Stimulated activated memory B cell treated with anti-CD40 and anti-IgM and Interleukin-4, amounts not matched to agents 10 μg/mL and 1 μg/mL and 100 μg/mL, for 72 hours (primary cell): ENCODE data around the gene NEK2.

Experiments used
- ATAC-seq: fragments of 150-1000 bp; cut with Tn5 transposase; 2 replicates; pipeline ENCODE4 v1.10.0; 2021
- H3K27ac Mint-ChIP-seq: one replicate; pipeline ENCODE4 v1.8.0; 2022; ENCODE audit warnings: mild to moderate bottlenecking, mixed read lengths
- H3K27me3 Mint-ChIP-seq: one replicate; pipeline ENCODE4 v1.8.0; 2022; ENCODE audit warnings: mixed read lengths
- H3K36me3 Mint-ChIP-seq: one replicate; pipeline ENCODE4 v1.8.0; 2022; ENCODE audit warnings: mixed read lengths
- H3K4me1 Mint-ChIP-seq: one replicate; pipeline ENCODE4 v1.8.0; 2022; ENCODE audit warnings: mixed read lengths
- H3K4me3 Mint-ChIP-seq: one replicate; pipeline ENCODE4 v1.8.0; 2022; ENCODE audit warnings: mild to moderate bottlenecking, moderate library complexity, mixed read lengths
- H3K9me3 Mint-ChIP-seq: one replicate; pipeline ENCODE4 v1.8.0; 2022; ENCODE audit warnings: mixed read lengths

Gene NEK2

GRCh38 chr1:211619033-211619996 lies 56.1 kb downstream of the NEK2 start:
- Mint-ChIP-seq H3K27me3 (peaks cover 16% of the 10 kb centered on the region), H3K9me3 (no peaks in the 10 kb centered on the region), H3K27ac (no peak overlapping the region), H3K36me3 (no peaks in the 10 kb centered on the region), H3K4me1 (no peaks in the 10 kb centered on the region), H3K4me3 (no peak overlapping the region)
- ATAC-seq, result no peak

GRCh38 chr1:211616965-211617297 lies 58.5 kb downstream of the NEK2 start:
- Mint-ChIP-seq H3K27me3 (no peaks in the 10 kb centered on the region), H3K9me3 (no peaks in the 10 kb centered on the region), H3K27ac (no peak overlapping the region), H3K36me3 (no peaks in the 10 kb centered on the region), H3K4me1 (no peaks in the 10 kb centered on the region), H3K4me3 (no peak overlapping the region)
- ATAC-seq, result no peak

- H3K9me3 Mint-ChIP-seq, result no peaks in the 10 kb centered on the region
- ATAC-seq, result no peak
- H3K27me3 Mint-ChIP-seq, result no peaks in the 10 kb centered on the region
- no peaks in the 10 kb centered on the region for H3K36me3 Mint-ChIP-seq
- H3K4me1 Mint-ChIP-seq, result no peaks in the 10 kb centered on the region
- no peak overlapping the region for H3K4me3 Mint-ChIP-seq
- H3K27ac Mint-ChIP-seq, result no peak overlapping the region
Observed at GRCh38 chr1:211616231-211616964, 59.0 kb downstream of the NEK2 start.

GRCh38 chr1:211614615-211615014 lies 60.8 kb downstream of the NEK2 start:
- H3K4me1 Mint-ChIP-seq, result no peaks in the 10 kb centered on the region

GRCh38 chr1:211613951-211614350 lies 61.5 kb downstream of the NEK2 start:
- Mint-ChIP-seq H3K27me3 (no peaks in the 10 kb centered on the region), H3K27ac (no peak overlapping the region), H3K4me1 (no peaks in the 10 kb centered on the region), H3K4me3 (no peak overlapping the region), H3K36me3 (no peaks in the 10 kb centered on the region), H3K9me3 (no peaks in the 10 kb centered on the region)
- ATAC-seq, result no peak

More at GRCh38 chr1:211614615-211615014, 60.8 kb downstream of the NEK2 start:
- no peak overlapping the region for H3K4me3 Mint-ChIP-seq
- H3K36me3 Mint-ChIP-seq, result no peaks in the 10 kb centered on the region
- no peak overlapping the region for H3K27ac Mint-ChIP-seq
- H3K27me3 Mint-ChIP-seq, result no peaks in the 10 kb centered on the region
- no peak for ATAC-seq
- H3K9me3 Mint-ChIP-seq, result no peaks in the 10 kb centered on the region

- H3K9me3 Mint-ChIP-seq, result no peaks in the 10 kb centered on the region
- no peak for ATAC-seq
- no peaks in the 10 kb centered on the region for H3K4me1 Mint-ChIP-seq
- H3K27me3 Mint-ChIP-seq, result no peaks in the 10 kb centered on the region
- H3K36me3 Mint-ChIP-seq, result no peaks in the 10 kb centered on the region
- no peak overlapping the region for H3K4me3 Mint-ChIP-seq
- no peak overlapping the region for H3K27ac Mint-ChIP-seq
Observed at GRCh38 chr1:211613108-211613947, 62.1 kb downstream of the NEK2 start.

GRCh38 chr1:211612786-211613107 lies 62.7 kb downstream of the NEK2 start:
- no peak overlapping the region for H3K27ac Mint-ChIP-seq
- no peaks in the 10 kb centered on the region for H3K27me3 Mint-ChIP-seq
- H3K4me1 Mint-ChIP-seq, result peaks cover 5% of the 10 kb centered on the region
- no peak for ATAC-seq
- H3K9me3 Mint-ChIP-seq, result no peaks in the 10 kb centered on the region
- no peaks in the 10 kb centered on the region for H3K36me3 Mint-ChIP-seq
- no peak overlapping the region for H3K4me3 Mint-ChIP-seq
